ENCODE results near the gene ETF1. TPM values are rescaled to one million over a fixed set of nuclear protein-coding genes. Genes with fewer than 3 reads are reported as not detected.

The ETF1 gene
- total RNA-seq, 2 donors from 2014 or later: 81.5 to 96.2 TPM

DNA sequence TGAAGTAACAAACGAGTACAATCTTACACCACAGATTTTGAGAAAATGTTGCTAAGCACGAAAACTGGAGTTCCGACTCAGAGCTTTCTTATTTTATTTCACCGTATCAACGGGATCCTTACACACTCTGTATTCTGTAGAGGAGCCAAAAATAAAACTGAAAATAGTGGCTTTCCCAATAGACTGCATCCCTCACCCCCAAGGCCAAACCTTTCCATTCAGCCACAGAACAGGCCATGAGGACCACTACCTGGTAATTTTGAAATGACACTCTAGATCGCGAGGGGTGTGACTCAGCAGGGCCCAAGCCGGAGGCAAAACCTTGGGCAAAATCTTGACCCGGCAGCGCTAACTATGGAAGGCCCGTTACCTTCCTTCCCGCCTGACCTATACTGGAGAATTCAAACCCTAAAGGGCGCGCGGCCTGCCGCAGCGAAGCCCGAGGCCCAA lies 31.7 kb upstream of the ETF1 start:
- Histone ChIP-seq H3K9ac (ENCODE audit: low read depth in 2 of 2, low read length in 2 of 2) (peak overlapping the region; percentile 94 to 97), H3K4me1 (no peaks in the 10 kb centered on the region), H3K36me3 (peaks cover 23% of the 10 kb centered on the region), H3K9me3 (no peaks in the 10 kb centered on the region), H3K27ac (peak overlapping the region; percentile 96), H3K4me3 (peak overlapping the region; percentile 87), H3K27me3 (no peaks in the 10 kb centered on the region)
- intact Hi-C loops (cut with DNase I): no loop called here
- TF ChIP-seq, protein P1, sequence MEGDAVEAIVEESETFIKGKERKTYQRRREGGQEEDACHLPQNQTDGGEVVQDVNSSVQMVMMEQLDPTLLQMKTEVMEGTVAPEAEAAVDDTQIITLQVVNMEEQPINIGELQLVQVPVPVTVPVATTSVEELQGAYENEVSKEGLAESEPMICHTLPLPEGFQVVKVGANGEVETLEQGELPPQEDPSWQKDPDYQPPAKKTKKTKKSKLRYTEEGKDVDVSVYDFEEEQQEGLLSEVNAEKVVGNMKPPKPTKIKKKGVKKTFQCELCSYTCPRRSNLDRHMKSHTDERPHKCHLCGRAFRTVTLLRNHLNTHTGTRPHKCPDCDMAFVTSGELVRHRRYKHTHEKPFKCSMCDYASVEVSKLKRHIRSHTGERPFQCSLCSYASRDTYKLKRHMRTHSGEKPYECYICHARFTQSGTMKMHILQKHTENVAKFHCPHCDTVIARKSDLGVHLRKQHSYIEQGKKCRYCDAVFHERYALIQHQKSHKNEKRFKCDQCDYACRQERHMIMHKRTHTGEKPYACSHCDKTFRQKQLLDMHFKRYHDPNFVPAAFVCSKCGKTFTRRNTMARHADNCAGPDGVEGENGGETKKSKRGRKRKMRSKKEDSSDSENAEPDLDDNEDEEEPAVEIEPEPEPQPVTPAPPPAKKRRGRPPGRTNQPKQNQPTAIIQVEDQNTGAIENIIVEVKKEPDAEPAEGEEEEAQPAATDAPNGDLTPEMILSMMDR (IDR thresholded peaks at IDR 0.05): no peak
- DNase-seq: no peak

DNA sequence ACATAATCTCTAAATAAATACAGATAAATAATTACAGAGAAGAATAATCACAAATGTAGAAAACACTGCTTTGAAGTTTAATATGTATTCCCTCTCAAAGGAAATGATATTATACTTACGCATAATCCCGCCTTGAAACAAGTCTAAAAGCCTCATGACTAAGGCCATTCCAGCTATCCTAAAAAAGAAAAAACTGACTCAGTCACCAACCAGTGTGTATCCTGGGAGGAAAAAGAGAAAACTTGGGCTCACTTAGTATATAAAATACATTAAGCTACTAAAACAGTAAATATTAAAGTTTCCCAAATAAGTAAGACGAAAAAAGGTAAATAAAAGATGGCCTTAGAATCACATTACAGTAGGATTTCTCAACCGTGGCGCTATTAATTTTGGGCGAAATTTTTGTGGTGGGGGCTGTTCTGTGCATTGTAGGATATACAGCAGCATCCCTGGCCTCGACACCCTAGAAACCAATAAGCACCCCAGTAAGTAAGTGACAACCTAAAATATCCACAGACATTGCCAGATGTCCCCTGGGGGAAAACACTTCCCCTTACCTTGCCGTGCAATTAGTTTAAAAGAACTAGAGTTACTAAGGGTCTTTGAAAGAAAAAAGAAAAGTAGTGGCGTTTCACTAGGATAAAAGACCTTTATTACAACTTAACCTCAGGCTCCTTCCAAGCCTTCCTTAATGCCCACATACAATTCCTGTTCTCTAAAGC lies 31.1 kb upstream of the ETF1 start:
- Histone ChIP-seq H3K36me3 (peaks cover 24% of the 10 kb centered on the region), H3K4me3 (peak overlapping the region; percentile 87)

DNA sequence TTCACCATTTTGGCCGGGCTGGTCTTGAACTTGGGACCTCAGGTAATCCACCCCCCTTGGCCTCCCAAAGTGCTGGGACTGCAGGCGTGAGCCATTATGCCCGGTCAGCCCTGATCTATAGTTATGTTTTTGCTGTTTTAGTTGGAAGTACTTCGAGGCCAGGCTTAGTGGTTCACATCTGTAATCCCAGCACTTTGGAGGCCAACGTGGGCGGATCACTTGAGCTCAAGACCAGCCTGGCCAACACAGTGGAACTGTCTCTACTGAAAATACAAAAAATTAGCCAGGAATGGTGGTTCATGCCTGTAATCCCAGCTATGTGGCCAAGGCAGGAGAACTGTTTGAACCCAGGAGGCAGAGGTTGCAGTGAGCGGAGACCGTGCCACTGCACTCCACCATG lies 30.2 kb upstream of the ETF1 start:
- intact Hi-C loops (cut with DNase I): no loop called here
- no peak for DNase-seq
- no peaks in the 10 kb centered on the region for H3K4me1 ChIP-seq
- no peaks in the 10 kb centered on the region for H3K27me3 ChIP-seq
- H3K27ac ChIP-seq: no peak overlapping the region
- H3K36me3 ChIP-seq: peaks cover 24% of the 10 kb centered on the region
- no peaks in the 10 kb centered on the region for H3K9me3 ChIP-seq
- no peak overlapping the region for H3K9ac ChIP-seq (ENCODE audit: low read depth in 2 of 2, low read length in 2 of 2)
- no peak overlapping the region for H3K4me3 ChIP-seq
- TF ChIP-seq, protein P1 (IDR thresholded peaks at IDR 0.05): no peak

More for the DNA sequence above, 31.1 kb upstream of the ETF1 start:
- no peaks in the 10 kb centered on the region for H3K4me1 ChIP-seq
- intact Hi-C loops (cut with DNase I): no loop called here
- H3K27ac ChIP-seq: peak overlapping the region; percentile 96
- TF ChIP-seq, protein P1 (IDR thresholded peaks at IDR 0.05): no peak
- H3K27me3 ChIP-seq: no peaks in the 10 kb centered on the region
- DNase-seq: no peak
- peak overlapping the region; percentile 94 to 97 for H3K9ac ChIP-seq (ENCODE audit: low read depth in 2 of 2, low read length in 2 of 2)
- H3K9me3 ChIP-seq: no peaks in the 10 kb centered on the region

DNA sequence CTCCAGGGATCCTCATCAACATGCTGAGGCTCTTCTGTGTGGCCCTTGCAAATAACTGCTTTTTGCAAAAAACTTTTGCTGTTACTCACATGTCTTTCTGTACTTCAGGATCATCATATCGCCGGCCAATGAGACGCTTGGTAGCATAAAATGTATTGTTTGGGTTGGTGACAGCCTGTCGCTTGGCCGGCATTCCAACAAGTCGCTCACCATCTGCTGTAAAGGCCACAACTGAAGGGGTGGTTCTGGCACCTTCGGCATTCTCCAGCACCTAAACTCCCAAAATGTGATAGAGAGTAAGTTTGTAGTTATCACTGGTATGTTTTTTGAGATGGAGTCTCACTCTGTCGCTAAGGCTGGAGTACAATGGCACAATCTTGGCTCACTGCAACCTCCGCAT lies 27.8 kb upstream of the ETF1 start:
- Histone ChIP-seq H3K4me1 (no peaks in the 10 kb centered on the region), H3K36me3 (peaks cover 27% of the 10 kb centered on the region), H3K27me3 (no peaks in the 10 kb centered on the region), H3K4me3 (no peak overlapping the region), H3K9ac (ENCODE audit: low read depth in 2 of 2, low read length in 2 of 2) (no peak overlapping the region), H3K9me3 (no peaks in the 10 kb centered on the region), H3K27ac (no peak overlapping the region)
- TF ChIP-seq, protein P1 (IDR thresholded peaks at IDR 0.05): no peak
- DNase-seq: no peak
- intact Hi-C loops (cut with DNase I): no loop called here

DNA sequence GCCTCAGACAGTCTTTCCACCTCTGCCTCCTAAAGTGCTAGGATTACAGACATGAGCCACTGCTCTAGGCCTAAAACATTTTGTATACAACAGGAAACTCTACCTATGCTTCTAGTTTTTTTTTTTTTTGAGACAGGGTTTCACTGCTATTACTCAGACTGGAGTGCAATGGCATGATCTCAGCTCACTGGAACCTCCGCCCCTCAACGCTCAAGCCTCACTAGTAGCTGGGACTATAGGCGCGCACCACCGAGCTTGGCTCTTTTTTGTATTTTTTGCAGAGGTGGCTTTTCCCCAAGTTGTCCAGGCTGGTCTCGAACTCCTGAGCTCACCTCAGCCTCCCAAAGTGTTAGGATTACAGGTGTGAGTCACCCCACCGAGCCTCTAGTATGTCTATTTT lies 26.7 kb upstream of the ETF1 start:
- H3K27me3 ChIP-seq: no peaks in the 10 kb centered on the region
- H3K9ac ChIP-seq (ENCODE audit: low read depth in 2 of 2, low read length in 2 of 2): no peak overlapping the region
- intact Hi-C loops (cut with DNase I): no loop called here
- no peak for DNase-seq
- no peak overlapping the region for H3K4me3 ChIP-seq
- H3K9me3 ChIP-seq: no peaks in the 10 kb centered on the region
- peaks cover 34% of the 10 kb centered on the region for H3K36me3 ChIP-seq
- H3K4me1 ChIP-seq: no peaks in the 10 kb centered on the region
- no peak overlapping the region for H3K27ac ChIP-seq
- TF ChIP-seq, protein P1 (IDR thresholded peaks at IDR 0.05): no peak
